Measurements from ENCODE around the gene SALL3. TPM values are rescaled to one million over a fixed set of nuclear protein-coding genes. Genes with fewer than 3 reads are reported as not detected.
A peak's percentile ranks its signal among the peaks of the same experiment; 100 is the strongest.

Gene SALL3
- total and polyA plus RNA-seq, 9 donors = 0.13 to 0.15 TPM; not detected in 7

GRCh38 chr18:78992041-78993011 is 12.7 kb downstream of the SALL3 start:
- no peaks in the 10 kb centered on the region for H3K9me3 ChIP-seq
- H3K27me3 ChIP-seq = no peaks in the 10 kb centered on the region
- H3K36me3 ChIP-seq = no peaks in the 10 kb centered on the region
- DNase-seq = no peak
- no peak overlapping the region for H3K27ac ChIP-seq
- no peak overlapping the region for H3K4me3 ChIP-seq
- 94 to 96% (median 95%) methylated on average over 99 to 129 of the region's 129 CpGs for WGBS, 3 donors
- TF ChIP-seq EP300 (IDR thresholded peaks at IDR 0.05) (no peak), CTCF (IDR thresholded peaks at IDR 0.05) (no peak), POLR2A (IDR thresholded peaks at IDR 0.05) (no peak)
- intact Hi-C loops (cut with DNase I) = no loop called here
- H3K4me1 ChIP-seq (ENCODE audit: insufficient read depth) = no peaks in the 10 kb centered on the region

GRCh38 chr18:78993014-78993926 is 13.7 kb downstream of the SALL3 start:
- WGBS, 3 donors = 97% methylated on average over 86 to 90 of the region's 90 CpGs
- DNase-seq = no peak
- no peaks in the 10 kb centered on the region for H3K9me3 ChIP-seq
- intact Hi-C loops (cut with DNase I) = no loop called here
- H3K4me1 ChIP-seq (ENCODE audit: insufficient read depth) = no peaks in the 10 kb centered on the region
- TF ChIP-seq POLR2A (IDR thresholded peaks at IDR 0.05) = no peak
- H3K4me3 ChIP-seq = no peak overlapping the region
- no peak overlapping the region for H3K27ac ChIP-seq
- no peaks in the 10 kb centered on the region for H3K36me3 ChIP-seq
- H3K27me3 ChIP-seq = no peaks in the 10 kb centered on the region

GRCh38 chr18:78994000-78994399 is 14.4 kb downstream of the SALL3 start:
- DNase-seq = no peak
- no peak for TF ChIP-seq POLR2A (IDR thresholded peaks at IDR 0.05)
- TF ChIP-seq CTCF (IDR thresholded peaks at IDR 0.05) = no peak
- TF ChIP-seq EP300 (IDR thresholded peaks at IDR 0.05) = no peak
- no peaks in the 10 kb centered on the region for H3K9me3 ChIP-seq
- no peak overlapping the region for H3K27ac ChIP-seq
- H3K4me3 ChIP-seq = no peak overlapping the region
- H3K4me1 ChIP-seq (ENCODE audit: insufficient read depth) = no peaks in the 10 kb centered on the region
- H3K27me3 ChIP-seq = no peaks in the 10 kb centered on the region
- 96 to 97% (median 97%) methylated on average over 37 of the region's 37 CpGs for WGBS, 3 donors
- no peaks in the 10 kb centered on the region for H3K36me3 ChIP-seq
- intact Hi-C loops (cut with DNase I) = no loop called here

DNA sequence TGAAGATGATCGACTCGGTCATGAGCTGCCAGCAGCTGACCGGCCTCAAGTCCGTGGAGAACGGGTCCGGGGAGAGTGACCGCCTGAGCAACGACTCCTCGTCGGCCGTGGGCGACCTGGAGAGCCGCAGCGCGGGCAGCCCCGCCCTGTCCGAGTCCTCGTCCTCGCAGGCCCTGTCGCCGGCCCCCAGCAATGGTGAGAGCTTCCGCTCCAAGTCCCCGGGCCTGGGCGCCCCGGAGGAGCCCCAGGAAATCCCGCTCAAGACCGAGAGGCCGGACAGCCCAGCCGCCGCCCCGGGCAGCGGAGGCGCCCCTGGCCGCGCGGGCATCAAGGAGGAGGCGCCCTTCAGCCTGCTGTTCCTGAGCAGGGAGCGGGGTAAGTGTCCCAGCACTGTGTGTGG is 14.9 kb downstream of the SALL3 start:
- Histone ChIP-seq H3K27ac (no peak overlapping the region), H3K4me1 (ENCODE audit: insufficient read depth) (no peaks in the 10 kb centered on the region), H3K36me3 (no peaks in the 10 kb centered on the region), H3K27me3 (no peaks in the 10 kb centered on the region), H3K9me3 (no peaks in the 10 kb centered on the region), H3K4me3 (no peak overlapping the region)
- WGBS, 3 donors = 95 to 96% (median 96%) methylated on average over 37 to 38 of the region's 38 CpGs
- peak in 1 of 5 donors; percentile 23 for DNase-seq
- intact Hi-C loops (cut with DNase I) = no loop called here
- TF ChIP-seq EP300 (IDR thresholded peaks at IDR 0.05) (no peak), POLR2A (IDR thresholded peaks at IDR 0.05) (no peak), CTCF (IDR thresholded peaks at IDR 0.05) (no peak)

Data from ovary (tissue), 9 donors.